GM21619 (cell line): Measurements from ENCODE around the gene VAV2.
A peak's percentile ranks its signal among the peaks of the same experiment; 100 is the strongest.

ENCODE experiments used
- ATAC-seq: cut with Tn5 transposase; IDR thresholded peaks from one replicate; pipeline ENCODE4 v1.9.1; 2021; ENCODE audit not compliant: unreplicated experiment

Gene VAV2

GRCh38 chr9:133805876-133806622 is 186.1 kb downstream of the VAV2 start:
- ATAC-seq: no peak

- ATAC-seq: no peak
Measured at GRCh38 chr9:133804199-133804598, 187.9 kb downstream of the VAV2 start.

- ATAC-seq: no peak
Measured at GRCh38 chr9:133803745-133804144, 188.4 kb downstream of the VAV2 start.

GRCh38 chr9:133803028-133803585 is 189.0 kb downstream of the VAV2 start:
- no peak for ATAC-seq

GRCh38 chr9:133801739-133802138 is 190.4 kb downstream of the VAV2 start:
- ATAC-seq: no peak

- ATAC-seq: no peak
Measured at GRCh38 chr9:133800266-133800665, 191.9 kb downstream of the VAV2 start.

DNA sequence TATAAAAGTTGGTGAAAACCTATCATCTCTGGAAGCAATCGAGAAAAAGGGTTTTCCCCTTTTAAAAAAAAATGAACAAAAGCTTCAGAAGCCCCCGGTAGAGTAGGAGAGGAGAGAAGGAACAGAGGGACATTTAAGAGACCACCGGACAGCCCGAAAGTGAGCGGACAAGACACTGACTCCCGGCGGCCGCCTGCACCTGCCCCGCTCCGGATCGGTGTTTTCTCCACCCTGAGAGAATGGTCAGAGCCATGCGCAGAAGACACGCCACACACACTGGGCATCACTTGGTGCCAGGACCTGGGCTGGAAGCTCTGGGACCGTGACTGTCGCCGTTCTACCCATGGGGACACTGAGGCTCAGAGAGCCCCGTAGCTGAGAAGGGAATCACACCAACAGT is 192.4 kb downstream of the VAV2 start:
- no peak for ATAC-seq

DNA sequence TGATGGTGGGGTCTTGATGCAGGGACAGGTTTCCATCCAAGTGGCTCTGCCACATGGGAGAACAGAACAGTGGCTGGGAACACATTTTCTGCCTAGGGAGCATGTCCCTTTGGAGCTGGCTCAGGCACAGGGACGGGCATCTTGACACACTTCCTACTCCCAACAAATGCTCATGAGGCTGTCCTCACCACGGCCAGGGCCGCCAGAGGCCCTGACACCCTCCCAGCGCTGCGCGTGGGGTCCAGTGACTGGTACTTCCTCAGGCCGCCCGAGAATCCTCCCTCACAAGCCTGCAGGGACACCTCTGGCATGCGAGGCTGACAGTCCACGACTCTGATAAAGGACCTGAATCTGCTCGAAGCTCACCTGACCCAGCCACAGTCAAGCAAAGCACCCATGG is 193.0 kb downstream of the VAV2 start:
- no peak for ATAC-seq

GRCh38 chr9:133798160-133798559 is 194.0 kb downstream of the VAV2 start:
- no peak for ATAC-seq

DNA sequence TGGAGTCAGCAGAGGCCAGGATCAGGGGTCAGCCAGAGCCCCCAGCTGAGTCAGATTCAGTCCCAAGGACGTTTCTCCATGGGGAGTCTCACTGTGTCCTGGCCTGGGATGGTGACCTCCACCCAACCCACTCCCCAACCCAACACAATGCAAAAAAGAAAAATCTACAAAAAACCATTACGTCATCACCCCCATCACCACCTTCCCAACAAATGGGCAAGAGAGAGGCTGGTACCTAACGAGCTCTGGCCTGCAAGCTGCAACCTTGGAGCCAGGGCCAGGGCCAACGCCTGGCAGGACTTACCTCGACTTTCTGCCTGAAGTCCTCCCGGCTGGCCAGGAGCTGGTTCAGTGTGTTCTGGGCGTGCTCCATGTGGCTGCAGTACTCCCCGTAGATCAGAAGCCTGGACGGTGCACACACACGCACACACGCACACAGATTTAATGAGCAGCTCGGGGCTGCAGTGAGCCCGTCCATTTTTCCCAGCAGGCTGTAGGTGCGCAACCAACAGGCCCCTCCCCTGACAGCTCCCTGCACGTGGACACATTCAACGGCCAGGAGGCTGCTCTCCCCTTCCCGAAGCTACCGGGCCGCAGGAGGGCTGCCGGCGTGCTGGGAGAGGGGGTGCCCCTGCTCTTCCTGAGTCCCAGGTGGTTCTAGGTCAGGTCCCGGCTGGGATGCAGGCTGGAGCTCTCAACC is 194.6 kb downstream of the VAV2 start:
- ATAC-seq: no peak

GRCh38 chr9:133796562-133796961 is 195.6 kb downstream of the VAV2 start:
- ATAC-seq: no peak

- ATAC-seq: no peak
Measured at GRCh38 chr9:133795049-133795448, 197.1 kb downstream of the VAV2 start.

DNA sequence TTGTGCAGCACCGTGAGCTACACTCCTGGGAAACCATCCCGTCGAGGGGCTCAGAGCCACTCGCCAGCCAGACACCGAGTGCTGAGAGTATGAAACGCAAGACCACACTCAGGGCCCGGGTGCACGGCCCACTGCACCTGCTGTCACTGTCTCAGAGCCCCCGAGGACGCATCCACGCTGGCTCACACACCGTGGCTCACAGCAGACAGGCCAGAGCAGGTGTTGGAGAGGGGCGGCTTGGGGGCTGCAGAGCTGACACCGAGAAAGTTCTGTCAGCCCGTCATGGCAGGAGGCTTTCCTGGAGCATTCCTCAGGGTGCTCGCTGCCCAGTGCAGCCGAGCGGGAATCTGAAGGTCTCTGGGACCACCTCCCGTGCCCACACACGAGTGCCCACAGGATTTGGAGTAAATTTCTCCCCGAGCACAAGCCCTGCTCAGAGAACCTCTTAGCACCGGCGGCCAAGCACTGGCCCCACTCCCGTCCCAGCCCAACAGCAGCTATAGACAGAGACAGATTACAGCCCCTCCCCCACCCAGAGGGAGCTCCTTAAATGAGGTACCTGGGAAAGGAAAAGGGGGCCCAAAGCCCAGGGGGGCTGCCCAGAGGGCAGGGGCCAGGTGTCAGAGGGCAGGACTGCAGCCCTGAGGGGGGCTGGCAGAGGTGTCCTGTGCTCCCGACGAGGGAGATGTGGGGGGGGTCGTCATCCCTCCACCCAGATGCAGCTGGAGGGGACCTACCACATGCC is 197.9 kb downstream of the VAV2 start:
- no peak for ATAC-seq

DNA sequence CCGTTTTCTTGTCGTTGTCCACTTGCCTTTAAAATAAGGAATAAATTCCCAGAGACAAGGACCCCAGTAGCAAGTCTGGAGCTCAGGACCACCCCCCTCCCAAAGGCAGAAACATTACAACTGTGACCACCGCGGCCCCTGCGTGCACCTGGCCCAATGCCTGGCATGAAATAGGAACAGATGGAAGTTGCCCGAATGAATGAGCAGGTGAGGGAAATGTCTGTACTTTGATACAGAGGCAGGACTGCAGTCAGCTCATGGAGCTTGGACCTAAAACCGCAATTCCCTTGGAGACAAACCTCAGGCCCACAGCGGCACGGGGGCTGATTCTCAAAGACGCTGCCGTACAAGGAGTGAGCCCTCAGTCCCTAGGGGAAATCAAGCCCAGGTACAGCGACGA is 198.7 kb downstream of the VAV2 start:
- no peak for ATAC-seq

DNA sequence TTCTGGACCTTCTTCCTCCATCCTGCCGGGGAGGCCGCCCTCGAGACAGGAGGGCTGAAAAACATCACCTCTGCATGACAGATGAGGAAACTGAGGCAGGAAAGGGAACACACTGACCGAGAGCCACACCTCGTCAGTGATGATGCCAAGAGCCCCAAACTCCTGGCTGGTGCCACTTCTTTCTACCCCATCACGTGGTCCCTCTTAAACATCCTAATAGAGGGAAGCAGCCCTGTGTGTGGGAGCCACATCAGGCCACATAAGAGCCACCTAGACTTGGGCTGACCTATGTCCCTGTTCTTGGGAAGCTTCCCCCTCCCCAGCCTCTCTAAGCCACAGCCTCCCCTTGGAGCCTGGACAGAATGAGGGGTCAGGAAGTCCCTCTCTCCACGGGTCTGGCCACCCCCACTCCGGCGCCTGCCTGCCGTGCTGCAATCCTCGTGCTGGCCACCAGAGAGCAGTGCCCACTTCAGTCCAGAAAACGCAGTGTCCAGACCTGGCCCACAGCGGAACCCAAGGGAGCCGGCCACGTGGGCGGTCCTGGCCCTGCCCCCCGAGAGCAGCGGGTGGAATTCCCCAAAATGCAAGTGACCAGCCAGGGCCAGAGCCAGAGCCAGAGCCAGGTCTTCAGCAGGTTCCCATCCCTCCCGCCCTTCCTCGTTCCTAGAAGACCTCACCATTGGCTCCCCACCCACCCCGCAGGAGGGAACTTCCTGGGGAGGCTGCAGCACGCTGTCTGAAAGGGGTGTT is 199.2 kb downstream of the VAV2 start:
- ATAC-seq: peak; percentile 52

DNA sequence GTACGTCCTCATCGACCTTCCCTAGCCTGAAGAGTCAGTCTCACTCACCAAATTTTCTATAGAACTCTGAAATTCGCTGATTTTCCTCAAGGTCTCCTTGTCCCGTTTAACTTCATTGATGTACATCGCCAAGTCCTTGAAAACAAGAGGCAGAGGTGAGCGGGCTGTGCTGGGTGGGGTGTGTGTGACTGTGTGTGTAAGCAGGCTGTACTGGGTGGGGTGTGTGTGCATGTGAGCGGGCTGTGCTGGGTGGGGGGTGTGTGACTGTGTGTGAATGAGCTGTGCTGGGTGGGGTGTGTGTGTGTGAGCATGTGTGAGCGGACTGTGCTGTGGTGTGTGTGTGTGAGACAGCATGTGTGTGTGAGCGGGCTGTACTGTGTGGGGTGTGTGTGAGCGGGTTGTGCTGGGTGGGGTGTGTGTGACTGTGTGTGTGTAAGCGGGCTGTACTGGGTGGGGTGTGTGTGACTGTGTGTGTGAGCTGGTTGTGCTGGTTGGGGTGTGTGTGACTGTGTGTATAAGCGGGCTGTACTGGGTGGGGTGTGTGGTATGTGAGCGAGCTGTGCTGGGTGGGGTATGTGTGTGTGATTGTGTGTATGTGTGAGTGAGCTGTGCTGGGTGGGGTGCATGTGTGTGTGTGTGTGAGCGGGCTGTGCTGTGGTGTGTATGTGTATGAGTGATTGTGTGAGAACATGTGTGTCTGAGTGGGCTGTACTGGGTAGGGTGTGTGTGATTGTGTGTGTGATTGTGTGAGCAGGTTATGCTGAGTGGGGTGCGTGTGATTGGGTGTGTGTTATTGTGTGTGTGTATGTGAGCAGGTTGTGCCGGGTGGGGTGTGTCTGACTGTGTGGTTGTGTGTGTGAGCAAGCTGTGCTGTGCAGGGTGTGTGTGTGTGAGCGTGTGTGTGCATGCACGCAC is 200.1 kb downstream of the VAV2 start:
- ATAC-seq: no peak

- ATAC-seq: no peak
Measured at GRCh38 chr9:133791069-133791468, 201.1 kb downstream of the VAV2 start.

DNA sequence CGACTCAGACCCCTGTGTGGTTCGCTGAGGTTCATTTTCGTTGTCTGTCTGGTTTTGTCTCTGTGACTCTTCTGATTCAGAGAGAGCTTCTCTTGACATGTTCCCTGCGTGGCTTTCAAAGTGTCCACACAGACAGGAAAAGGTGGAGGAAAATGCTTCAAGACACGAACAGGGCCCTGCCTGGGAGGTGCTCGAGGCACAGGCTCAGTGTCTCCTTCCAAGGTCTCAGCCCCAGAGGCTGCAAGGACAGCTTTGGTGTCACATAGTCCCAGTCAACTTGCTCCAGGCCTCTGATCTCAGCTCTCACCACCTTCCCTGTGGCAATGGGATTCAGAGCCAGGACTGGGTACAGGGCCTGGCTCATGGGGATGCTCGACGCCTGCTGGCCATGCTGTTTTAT is 202.3 kb downstream of the VAV2 start:
- no peak for ATAC-seq

GRCh38 chr9:133788819-133789717 is 203.1 kb downstream of the VAV2 start:
- no peak for ATAC-seq
